HCT116 (cell line): ENCODE data around the gene PDE1A. TPM values are rescaled to one million over a fixed set of nuclear protein-coding genes. Genes with fewer than 3 reads are reported as not detected.

Experiments
- ATAC-seq: fragments of 200-7000 bp; cut with Tn5 transposase; 2 replicates; pipeline ENCODE4 v1.9.1; 2020; ENCODE audit warnings: mild to moderate bottlenecking, moderate library complexity
- BruUV-seq: library from RNA; stranded (reverse); fragments of 400-500 nt; replicated peaks from 2 replicates; lab custom pipeline; 2021; lab: Mats Ljungman, UMichigan
- CTCF ChIA-PET: fragments of 300-600 bp; sonication (Branson Sonifier 250); formaldehyde crosslinking; loops from one replicate; lab custom pipeline; 2021; ENCODE audit warnings: antibody characterized with exemption; lab: Charles Lee
- POLR2A ChIA-PET: fragments of 300-600, 350-600 bp; sonication (Branson Sonifier 250); formaldehyde crosslinking; loops from one replicate; lab custom pipeline; 2021; ENCODE audit warnings: antibody characterized with exemption; lab: Charles Lee
- RAD21 ChIA-PET, 2 experiments: fragments of 300-600 bp; sonication (Branson Sonifier 250); formaldehyde crosslinking; loops; one replicate each; lab custom pipeline; 2023; ENCODE audit warnings: low total read pairs in 2 of 2; ENCODE audit not compliant: uncharacterized antibody in 2 of 2, unreplicated experiment in 2 of 2, low non-redundant PET in 1 of 2; lab: Charles Lee
- DNase-seq: peaks from one replicate; pipeline ENCODE4 v3.0.0-alpha.2; 2010; ENCODE audit warnings: low read depth, low spot score
- H2AFZ ChIP-seq: fragments of 200-600 bp; shearing (Covaris generic), sonication (generic); 2 replicates; pipeline ENCODE4 v1.6.1; 2017; ENCODE audit warnings: low read depth, mixed run types, mixed read lengths, antibody characterized with exemption, low read length; ENCODE audit not compliant: poor library complexity, severe bottlenecking
- H3K27ac ChIP-seq: 2 replicates; pipeline ENCODE4 v1.5.1; 2012; ENCODE audit warnings: low read depth, low read length
- H3K27me3 ChIP-seq: fragments of 200-600 bp; sonication (generic); 2 replicates; pipeline ENCODE4 v1.6.1; 2016; ENCODE audit warnings: mixed run types, low read length, mixed read lengths; ENCODE audit not compliant: insufficient read depth
- H3K36me3 ChIP-seq, 2 experiments: fragments of 200-500 bp in 1 of 2; fragments of 200-600 bp in 1 of 2; sonication (Bioruptor generic) in 1 of 2; sonication (generic) in 1 of 2; 2 replicates each; pipeline versions ENCODE4 v1.5.1 to v1.6.1; 2014 to 2016; ENCODE audit warnings: low read length in 2 of 2, inconsistent platforms in 1 of 2, mixed read lengths in 1 of 2, mixed run types in 1 of 2; ENCODE audit not compliant: insufficient read depth in 2 of 2, control insufficient read depth in 1 of 2
- H3K4me1 ChIP-seq, 2 experiments: fragments of 200-600 bp in 1 of 2; sonication (generic) in 1 of 2; 2 replicates each; pipeline versions ENCODE4 v1.5.1 to v1.6.1; 2012 to 2017; ENCODE audit warnings: low read length in 2 of 2, inconsistent platforms in 1 of 2, mild to moderate bottlenecking in 1 of 2, mixed read lengths in 1 of 2, mixed run types in 1 of 2, moderate library complexity in 1 of 2; ENCODE audit not compliant: insufficient read depth in 2 of 2, control insufficient read depth in 1 of 2
- H3K4me2 ChIP-seq: fragments of 200-600 bp; sonication (generic); 2 replicates; pipeline ENCODE4 v1.6.1; 2017; ENCODE audit warnings: mixed run types, low read length, mixed read lengths
- H3K4me3 ChIP-seq, 2 experiments: fragments of 200-600 bp in 1 of 2; sonication (generic) in 1 of 2; replicated peaks in 1 of 2; 2 replicates each; pipeline ENCODE4 v1.5.1; 2011 to 2016; ENCODE audit warnings: low read length in 2 of 2, control low read depth in 1 of 2, low read depth in 1 of 2, mild to moderate bottlenecking in 1 of 2, mixed read lengths in 1 of 2, mixed run types in 1 of 2
- H3K79me2 ChIP-seq: fragments of 200-600 bp; sonication (generic); 2 replicates; pipeline ENCODE4 v1.6.1; 2017; ENCODE audit warnings: mild to moderate bottlenecking, mixed run types, low read length, moderate library complexity, mixed read lengths; ENCODE audit not compliant: insufficient read depth
- H3K9ac ChIP-seq: fragments of 200-600 bp; sonication (generic); 2 replicates; pipeline ENCODE4 v1.6.1; 2016; ENCODE audit warnings: low read length, mixed read lengths
- H3K9me2 ChIP-seq: fragments of 200-600 bp; sonication (generic), shearing (Covaris generic); 2 replicates; pipeline ENCODE4 v1.6.1; 2017; ENCODE audit warnings: mixed run types, mild to moderate bottlenecking, moderate library complexity; ENCODE audit not compliant: insufficient read depth
- H3K9me3 ChIP-seq, 2 experiments: fragments of 200-500 bp in 1 of 2; fragments of 200-600 bp in 1 of 2; sonication (Bioruptor generic) in 1 of 2; sonication (generic) in 1 of 2; 2 replicates each; pipeline ENCODE4 v1.6.1; 2014 to 2017; ENCODE audit warnings: low read length in 2 of 2, mixed read lengths in 2 of 2, inconsistent platforms in 1 of 2, low read depth in 1 of 2, mild to moderate bottlenecking in 1 of 2, mixed run types in 1 of 2, moderate library complexity in 1 of 2; ENCODE audit not compliant: control insufficient read depth in 1 of 2, insufficient read depth in 1 of 2
- H4K20me1 ChIP-seq: fragments of 200-600 bp; sonication (generic), shearing (Covaris generic); 2 replicates; pipeline ENCODE4 v1.6.1; 2017; ENCODE audit warnings: mixed run types, mild to moderate bottlenecking, moderate library complexity; ENCODE audit not compliant: insufficient read depth
- CEBPB ChIP-seq: IDR thresholded peaks from 2 replicates; pipeline ENCODE4 v1.6.1; 2012; ENCODE audit warnings: low read depth
- EGR1 ChIP-seq: IDR thresholded peaks from 2 replicates; pipeline ENCODE4 v1.6.1; 2012; ENCODE audit warnings: low read depth
- EZH2phosphoT487 ChIP-seq: fragments of 200-600 bp; IDR thresholded peaks from 2 replicates; pipeline ENCODE4 v1.6.1; 2018; ENCODE audit warnings: antibody characterized with exemption, borderline replicate concordance
- POLR2AphosphoS5 ChIP-seq: IDR thresholded peaks from 2 replicates; pipeline ENCODE4 v1.6.1; 2011; ENCODE audit warnings: mild to moderate bottlenecking, low read depth, low read length, moderate library complexity
- RAD21 ChIP-seq: IDR thresholded peaks from 2 replicates; pipeline ENCODE4 v1.6.1; 2012; ENCODE audit warnings: low read depth, mild to moderate bottlenecking
- REST ChIP-seq: IDR thresholded peaks from 2 replicates; pipeline ENCODE4 v1.6.1; 2012; ENCODE audit warnings: low read depth
- TCF7L2 ChIP-seq: IDR thresholded peaks from 2 replicates; pipeline ENCODE4 v1.7.0; 2011; ENCODE audit warnings: borderline replicate concordance, inconsistent platforms; ENCODE audit not compliant: insufficient read depth, insufficient read length; ENCODE audit errors: extremely low read depth
- ZNF274 ChIP-seq: fragments of 200-500 bp; sonication (Bioruptor generic); IDR thresholded peaks from 2 replicates; pipeline ENCODE4 v1.6.1; 2014; ENCODE audit warnings: mild to moderate bottlenecking, low read depth, low read length, inconsistent platforms
- intact Hi-C: fragments of 100-400 bp; cut with micrococcal nuclease; formaldehyde crosslinking; loops from 2 replicates; pipeline ENCODE4 v1.10.0; 2022
- total RNA-seq: library from RNA; stranded (reverse); gene quantifications from one replicate; pipeline ENCODE4 v1.2.1, GENCODE V29; 2021; ENCODE audit not compliant: unreplicated experiment
- TF ChIP-seq, protein P1 (sequence below): IDR thresholded peaks from 2 replicates; pipeline ENCODE4 v1.6.1; 2012
- TF ChIP-seq, protein P2 (sequence below): IDR thresholded peaks from 2 replicates; pipeline ENCODE4 v1.6.1; 2012

The PDE1A gene
- total RNA-seq, 1 experiment from 2014 or later: 0.12 TPM

DNA sequence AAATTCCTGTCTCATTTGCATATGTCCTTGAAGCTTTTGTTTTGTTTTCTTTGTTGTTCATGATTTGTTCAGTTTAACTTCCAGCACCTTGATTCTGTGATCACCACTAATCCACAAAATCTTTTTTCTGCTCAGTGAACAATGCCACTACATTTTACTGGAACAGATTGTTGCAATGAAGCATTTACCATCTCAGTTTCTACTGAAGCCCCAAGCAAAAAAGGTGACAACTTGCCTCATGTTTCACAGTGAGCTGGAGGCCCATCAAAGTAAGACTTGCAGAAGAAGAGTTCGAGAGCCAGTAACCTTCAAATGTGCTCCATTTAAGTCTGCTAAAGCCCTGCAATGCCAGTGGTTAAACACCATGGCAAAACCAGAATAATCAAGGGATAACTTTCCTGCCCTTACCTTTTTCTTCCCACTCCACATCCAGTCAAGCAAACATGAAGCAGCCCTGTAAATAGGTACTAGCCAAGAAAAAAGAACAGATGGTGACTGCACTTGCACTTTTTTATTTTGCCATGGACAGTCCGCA, 25.7 kb upstream of the PDE1A start:
- no peak for ATAC-seq
- CTCF ChIA-PET: no interaction called here

More for the DNA sequence above, 25.7 kb upstream of the PDE1A start:
- H3K9me2 ChIP-seq: no peaks in the 10 kb centered on the region
- no peaks in the 10 kb centered on the region for H3K27me3 ChIP-seq
- no peak overlapping the region for H3K4me2 ChIP-seq
- no peaks in the 10 kb centered on the region for H3K9me3 ChIP-seq
- no peaks in the 10 kb centered on the region for H4K20me1 ChIP-seq
- intact Hi-C loops: no loop called here
- no peak overlapping the region for H3K27ac ChIP-seq
- no peaks in the 10 kb centered on the region for H3K4me1 ChIP-seq
- TF ChIP-seq RAD21: no peak
- TF ChIP-seq EGR1: no peak
- no peak for TF ChIP-seq TCF7L2
- TF ChIP-seq EZH2phosphoT487: no peak
- no peak for TF ChIP-seq CEBPB
- TF ChIP-seq, protein P1, sequence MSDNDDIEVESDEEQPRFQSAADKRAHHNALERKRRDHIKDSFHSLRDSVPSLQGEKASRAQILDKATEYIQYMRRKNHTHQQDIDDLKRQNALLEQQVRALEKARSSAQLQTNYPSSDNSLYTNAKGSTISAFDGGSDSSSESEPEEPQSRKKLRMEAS: no peak
- TF ChIP-seq ZNF274: no peak
- TF ChIP-seq, protein P2, sequence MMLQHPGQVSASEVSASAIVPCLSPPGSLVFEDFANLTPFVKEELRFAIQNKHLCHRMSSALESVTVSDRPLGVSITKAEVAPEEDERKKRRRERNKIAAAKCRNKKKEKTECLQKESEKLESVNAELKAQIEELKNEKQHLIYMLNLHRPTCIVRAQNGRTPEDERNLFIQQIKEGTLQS: no peak
- TF ChIP-seq REST: no peak
- TF ChIP-seq POLR2AphosphoS5: no peak
- no TSS peak for BruUV-seq
- POLR2A ChIA-PET: no interaction called here
- H3K79me2 ChIP-seq: no peaks in the 10 kb centered on the region
- RAD21 ChIA-PET: no interaction called here
- no peaks in the 10 kb centered on the region for H3K36me3 ChIP-seq
- H2AFZ ChIP-seq: no peak overlapping the region
- no peak for DNase-seq
- no peak overlapping the region for H3K4me3 ChIP-seq
- no peak overlapping the region for H3K9ac ChIP-seq
